ENCODE measurements around the gene IL2RA.

The IL2RA gene

DNA sequence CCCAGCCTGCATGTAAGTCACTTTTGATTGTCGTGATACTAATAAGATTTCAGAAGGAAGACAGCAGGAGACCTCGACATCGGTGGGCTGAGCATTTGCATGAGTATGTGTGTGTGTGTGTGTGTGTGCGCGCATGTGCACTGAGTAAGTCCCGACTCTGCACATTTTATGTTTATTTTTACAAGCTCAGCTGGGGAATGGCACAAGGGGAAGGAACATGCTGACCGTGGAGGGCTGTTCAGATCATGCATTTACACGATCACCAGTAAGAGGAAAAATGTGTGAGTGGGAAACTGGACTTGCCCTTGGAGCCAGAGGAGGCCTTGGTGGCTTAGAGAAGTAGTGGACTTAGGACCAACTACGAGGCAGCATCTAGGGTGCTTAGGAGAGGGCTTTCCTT lies 41.3 kb downstream of the IL2RA start:
- DNase-seq (ENCODE audit: low spot score): no peak
- in situ Hi-C loops (cut with MboI; ENCODE audit: low sequenced_read_pairs, unreplicated experiment): no loop called here
- no peak for TF ChIP-seq CTCF (IDR thresholded peaks at IDR 0.05; ENCODE audit: borderline replicate concordance, control extremely low read depth, extremely low read depth, insufficient read depth, missing control alignments)

DNA sequence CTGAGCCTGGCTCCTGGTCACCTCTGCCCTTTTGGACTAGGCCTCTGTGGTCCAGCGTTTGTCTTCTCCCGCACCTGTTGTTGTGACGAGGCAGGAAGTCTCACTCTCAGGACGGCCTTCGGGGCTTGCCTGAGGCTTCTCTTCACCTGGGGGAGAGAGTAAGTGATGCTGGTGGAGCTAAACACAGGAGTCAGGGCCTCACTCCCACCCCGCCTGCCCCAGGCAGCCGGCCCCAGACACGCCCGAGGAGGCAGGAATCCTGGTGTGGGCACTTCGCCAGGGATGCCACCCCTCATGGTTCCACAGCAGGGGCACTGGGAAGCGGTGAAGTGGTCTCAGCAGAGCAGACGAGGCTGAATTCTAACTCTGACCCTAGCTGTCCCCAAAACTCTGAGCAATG lies 42.4 kb downstream of the IL2RA start:
- no peak for TF ChIP-seq CTCF (IDR thresholded peaks at IDR 0.05; ENCODE audit: borderline replicate concordance, control extremely low read depth, extremely low read depth, insufficient read depth, missing control alignments)
- in situ Hi-C loops (cut with MboI; ENCODE audit: low sequenced_read_pairs, unreplicated experiment): no loop called here
- no peak for DNase-seq (ENCODE audit: low spot score)

GRCh38 chr10:6019010-6019782 lies 43.0 kb downstream of the IL2RA start:
- TF ChIP-seq CTCF (IDR thresholded peaks at IDR 0.05; ENCODE audit: borderline replicate concordance, control extremely low read depth, extremely low read depth, insufficient read depth, missing control alignments): no peak
- DNase-seq (ENCODE audit: low spot score): no peak
- in situ Hi-C loops (cut with MboI; ENCODE audit: low sequenced_read_pairs, unreplicated experiment): no loop called here

DNA sequence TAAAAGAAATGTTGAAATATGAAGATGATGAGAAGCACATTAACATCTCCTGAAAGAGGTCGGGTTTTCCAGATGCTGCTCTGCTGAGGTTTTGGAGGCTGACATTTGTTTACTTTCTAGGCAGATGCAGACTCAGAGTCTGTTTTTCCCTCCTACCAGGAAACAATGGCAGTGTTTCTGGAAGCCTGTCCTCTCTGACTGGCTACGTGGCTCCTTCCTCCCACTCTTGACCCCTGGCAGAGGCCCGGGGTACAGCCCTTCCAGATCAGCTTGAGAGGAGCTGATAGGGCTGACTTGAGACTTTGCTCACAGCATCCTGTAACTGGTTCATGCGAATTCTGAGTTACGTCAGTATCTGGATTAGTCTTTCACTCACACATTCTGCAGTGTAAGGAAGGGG lies 43.7 kb downstream of the IL2RA start:
- TF ChIP-seq CTCF (IDR thresholded peaks at IDR 0.05; ENCODE audit: borderline replicate concordance, control extremely low read depth, extremely low read depth, insufficient read depth, missing control alignments): no peak
- in situ Hi-C loops (cut with MboI; ENCODE audit: low sequenced_read_pairs, unreplicated experiment): no loop called here
- no peak for DNase-seq (ENCODE audit: low spot score)

GRCh38 chr10:6017781-6018354 lies 44.3 kb downstream of the IL2RA start:
- TF ChIP-seq CTCF (IDR thresholded peaks at IDR 0.05; ENCODE audit: borderline replicate concordance, control extremely low read depth, extremely low read depth, insufficient read depth, missing control alignments): no peak
- in situ Hi-C loops (cut with MboI; ENCODE audit: low sequenced_read_pairs, unreplicated experiment): no loop called here
- DNase-seq (ENCODE audit: low spot score): no peak

DNA sequence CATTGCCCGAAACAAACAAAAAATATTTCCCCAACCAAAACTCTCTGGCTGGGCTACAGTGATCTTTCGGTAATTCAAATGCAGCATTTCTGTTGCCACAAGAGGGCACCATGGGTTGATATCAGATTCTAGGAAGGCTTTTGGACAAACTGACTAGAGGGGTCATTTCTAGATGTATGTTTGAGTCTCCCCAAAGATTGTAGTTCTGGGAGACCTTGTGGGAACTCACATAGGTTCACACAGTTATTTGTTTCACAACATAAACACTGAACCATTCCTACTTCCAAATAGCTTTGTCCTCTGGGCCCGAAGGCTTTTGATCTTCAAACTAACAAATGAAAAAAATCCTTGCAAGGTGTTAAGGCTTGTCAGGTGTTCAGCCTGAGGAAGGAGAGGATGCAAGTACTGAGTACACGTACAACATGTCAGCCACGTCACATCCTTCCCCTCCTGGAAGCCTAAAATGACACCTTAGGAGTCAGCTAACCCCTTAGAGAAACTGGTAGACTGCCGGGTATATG lies 47.9 kb downstream of the IL2RA start:
- peak; percentile 76 for DNase-seq (ENCODE audit: low spot score)
- TF ChIP-seq CTCF (IDR thresholded peaks at IDR 0.05; ENCODE audit: borderline replicate concordance, control extremely low read depth, extremely low read depth, insufficient read depth, missing control alignments): peak; percentile 64
- in situ Hi-C loops (cut with MboI; ENCODE audit: low sequenced_read_pairs, unreplicated experiment): no loop called here

Measured in GM13976 (cell line).